OCI-LY1 (cell line): ENCODE results near the gene ANAPC2.

Experiments
- H2AFZ ChIP-seq: fragments of 200-600 bp; sonication (generic), shearing (Covaris generic); 2 replicates; pipeline ENCODE4 v1.6.0; 2014; ENCODE audit warnings: antibody characterized with exemption, mild to moderate bottlenecking, low read length
- H3F3A ChIP-seq: fragments of 200-600 bp; sonication (generic), shearing (Covaris generic); 2 replicates; pipeline ENCODE4 v1.6.0; 2014; ENCODE audit warnings: mild to moderate bottlenecking, antibody characterized with exemption, low read length, moderate library complexity; ENCODE audit not compliant: insufficient read depth
- H3K27ac ChIP-seq: fragments of 200-600 bp; sonication (generic); 2 replicates; pipeline ENCODE4 v1.5.1; 2014; ENCODE audit warnings: low read length, mixed run types, mild to moderate bottlenecking, low read depth; ENCODE audit not compliant: poor library complexity, severe bottlenecking
- H3K27me3 ChIP-seq: fragments of 200-600 bp; sonication (generic); 2 replicates; pipeline ENCODE4 v1.6.0; 2014; ENCODE audit warnings: antibody characterized with exemption, mild to moderate bottlenecking, low read length, moderate library complexity; ENCODE audit not compliant: insufficient read depth
- H3K36me3 ChIP-seq: fragments of 200-600 bp; sonication (generic); 2 replicates; pipeline ENCODE4 v1.6.1; 2014; ENCODE audit warnings: mild to moderate bottlenecking, antibody characterized with exemption, low read length, moderate library complexity, mixed read lengths; ENCODE audit not compliant: insufficient read depth
- H3K4me1 ChIP-seq: fragments of 200-600 bp; sonication (generic); 2 replicates; pipeline ENCODE4 v1.5.1; 2014; ENCODE audit warnings: mild to moderate bottlenecking, low read length, moderate library complexity; ENCODE audit not compliant: insufficient read depth, severe bottlenecking
- H3K4me2 ChIP-seq: fragments of 200-600 bp; sonication (generic), shearing (Covaris generic); 2 replicates; pipeline ENCODE4 v1.6.1; 2014; ENCODE audit warnings: low read length
- H3K4me3 ChIP-seq: fragments of 200-600 bp; sonication (generic); 2 replicates; pipeline ENCODE4 v1.5.1; 2014; ENCODE audit warnings: low read length, low read depth, mild to moderate bottlenecking, mixed read lengths; ENCODE audit not compliant: poor library complexity, severe bottlenecking
- H3K79me2 ChIP-seq: fragments of 200-600 bp; shearing (Covaris generic); 2 replicates; pipeline ENCODE4 v1.6.1; 2016; ENCODE audit warnings: mixed run types, low read length, mixed read lengths; ENCODE audit not compliant: insufficient read depth
- H3K9ac ChIP-seq: fragments of 200-600 bp; sonication (generic), shearing (Covaris generic); 2 replicates; pipeline ENCODE4 v1.6.1; 2014; ENCODE audit warnings: mild to moderate bottlenecking, low read length, mixed read lengths
- H3K9me2 ChIP-seq: fragments of 200-600 bp; sonication (generic), shearing (Covaris generic); 2 replicates; pipeline ENCODE4 v1.6.1; 2014; ENCODE audit warnings: low read depth, mild to moderate bottlenecking, low read length, mixed read lengths
- H3K9me3 ChIP-seq: fragments of 200-600 bp; shearing (Covaris generic); 2 replicates; pipeline ENCODE4 v1.6.1; 2014; ENCODE audit warnings: low read length, mixed read lengths
- H4K20me1 ChIP-seq: fragments of 200-600 bp; sonication (generic), shearing (Covaris generic); 2 replicates; pipeline ENCODE4 v1.6.0; 2016; ENCODE audit warnings: mild to moderate bottlenecking, low read length; ENCODE audit not compliant: insufficient read depth
- EZH2 ChIP-seq: fragments of 200-600 bp; sonication (generic), shearing (Covaris generic); IDR thresholded peaks from 2 replicates; pipeline ENCODE4 v1.8.0; 2017; ENCODE audit warnings: borderline replicate concordance, mixed run types, mild to moderate bottlenecking, antibody characterized with exemption, low read length, moderate library complexity, mixed read lengths
- TF ChIP-seq, protein P1 (sequence below): fragments of 200-600 bp; sonication (generic), shearing (Covaris generic); IDR thresholded peaks from 2 replicates; pipeline ENCODE4 v1.5.1; 2017; ENCODE audit warnings: mild to moderate bottlenecking, antibody characterized with exemption, low read length, moderate library complexity, mixed read lengths

Gene ANAPC2

DNA sequence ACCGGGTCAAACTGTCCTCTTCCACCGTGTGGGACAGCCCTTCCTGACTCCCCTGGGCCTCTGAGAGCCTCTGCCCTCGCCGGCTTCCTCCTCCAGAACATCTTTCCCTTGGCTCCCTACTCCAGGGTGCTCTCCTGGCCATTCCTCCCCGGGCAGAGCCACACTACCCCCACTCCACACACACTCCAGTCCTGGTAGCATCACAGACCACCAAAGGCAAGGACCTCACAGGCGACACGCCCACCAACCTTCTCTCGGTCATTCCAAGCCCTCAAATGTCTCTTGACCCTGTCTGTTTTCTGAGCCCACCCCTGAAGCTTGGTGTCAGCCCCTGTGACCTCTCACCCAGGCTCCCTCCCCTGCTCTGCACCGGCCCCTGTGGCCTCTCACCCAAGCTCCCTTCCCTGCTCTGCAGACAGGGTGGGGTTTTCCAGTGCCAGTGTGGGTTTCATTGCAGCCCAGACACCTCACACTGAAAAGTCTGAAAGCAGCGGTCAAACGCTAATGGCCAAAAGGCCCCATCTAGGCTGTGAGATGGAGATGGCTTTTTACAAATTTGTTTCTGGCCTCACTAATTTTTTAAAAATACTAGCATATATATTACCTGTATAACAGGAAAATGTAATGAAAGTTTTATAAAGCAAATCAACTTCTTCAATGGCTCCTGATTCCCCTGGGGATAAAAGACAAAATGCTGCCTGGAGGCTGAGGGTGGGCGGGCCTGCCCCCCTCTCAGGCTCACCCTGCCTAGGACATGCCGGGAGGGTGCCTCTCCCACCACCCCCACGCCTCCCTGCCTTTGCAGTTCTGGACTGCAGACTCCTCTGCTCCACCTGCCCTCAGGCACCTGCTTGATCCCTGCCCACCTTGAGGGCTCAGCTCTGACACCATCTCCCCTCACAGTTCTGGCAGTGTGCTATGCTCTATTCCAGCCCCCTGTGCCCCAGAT is 29.0 kb downstream of the ANAPC2 start:
- peaks cover 23% of the 10 kb centered on the region for H3K27me3 ChIP-seq
- H3K9me2 ChIP-seq, result no peaks in the 10 kb centered on the region
- no peak overlapping the region for H2AFZ ChIP-seq
- H4K20me1 ChIP-seq, result no peaks in the 10 kb centered on the region
- no peak overlapping the region for H3K4me2 ChIP-seq
- H3K9ac ChIP-seq, result no peak overlapping the region
- H3K4me1 ChIP-seq, result peaks cover 7% of the 10 kb centered on the region
- H3F3A ChIP-seq, result no peaks in the 10 kb centered on the region
- H3K27ac ChIP-seq, result no peak overlapping the region
- H3K36me3 ChIP-seq, result no peaks in the 10 kb centered on the region
- H3K4me3 ChIP-seq, result no peak overlapping the region
- TF ChIP-seq, protein P1, sequence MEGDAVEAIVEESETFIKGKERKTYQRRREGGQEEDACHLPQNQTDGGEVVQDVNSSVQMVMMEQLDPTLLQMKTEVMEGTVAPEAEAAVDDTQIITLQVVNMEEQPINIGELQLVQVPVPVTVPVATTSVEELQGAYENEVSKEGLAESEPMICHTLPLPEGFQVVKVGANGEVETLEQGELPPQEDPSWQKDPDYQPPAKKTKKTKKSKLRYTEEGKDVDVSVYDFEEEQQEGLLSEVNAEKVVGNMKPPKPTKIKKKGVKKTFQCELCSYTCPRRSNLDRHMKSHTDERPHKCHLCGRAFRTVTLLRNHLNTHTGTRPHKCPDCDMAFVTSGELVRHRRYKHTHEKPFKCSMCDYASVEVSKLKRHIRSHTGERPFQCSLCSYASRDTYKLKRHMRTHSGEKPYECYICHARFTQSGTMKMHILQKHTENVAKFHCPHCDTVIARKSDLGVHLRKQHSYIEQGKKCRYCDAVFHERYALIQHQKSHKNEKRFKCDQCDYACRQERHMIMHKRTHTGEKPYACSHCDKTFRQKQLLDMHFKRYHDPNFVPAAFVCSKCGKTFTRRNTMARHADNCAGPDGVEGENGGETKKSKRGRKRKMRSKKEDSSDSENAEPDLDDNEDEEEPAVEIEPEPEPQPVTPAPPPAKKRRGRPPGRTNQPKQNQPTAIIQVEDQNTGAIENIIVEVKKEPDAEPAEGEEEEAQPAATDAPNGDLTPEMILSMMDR, result no peak
- no peak for TF ChIP-seq EZH2
- no peaks in the 10 kb centered on the region for H3K79me2 ChIP-seq
- no peaks in the 10 kb centered on the region for H3K9me3 ChIP-seq

DNA sequence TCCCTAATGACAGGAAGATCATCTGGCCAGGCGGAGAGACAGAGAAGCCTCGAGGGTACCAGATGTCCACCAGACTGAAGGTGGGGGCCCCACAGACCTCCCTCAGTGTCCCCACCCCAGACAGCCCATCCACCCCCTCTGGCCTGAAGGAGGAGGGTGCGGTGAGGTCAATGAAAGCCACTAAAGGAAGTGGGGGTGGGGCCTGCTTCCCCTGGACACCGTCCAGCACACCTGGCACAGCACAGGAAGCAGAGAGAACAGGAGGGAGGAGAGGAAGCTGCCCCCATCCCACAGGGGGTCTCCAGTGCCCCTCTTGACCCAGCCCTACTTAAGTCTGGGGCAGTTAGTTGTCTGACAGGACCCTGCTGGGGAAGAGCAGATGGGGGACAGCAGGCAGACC is 29.7 kb downstream of the ANAPC2 start:
- peaks cover 23% of the 10 kb centered on the region for H3K27me3 ChIP-seq
- H4K20me1 ChIP-seq, result no peaks in the 10 kb centered on the region
- no peaks in the 10 kb centered on the region for H3K9me2 ChIP-seq
- no peak overlapping the region for H3K9ac ChIP-seq
- H3K27ac ChIP-seq, result no peak overlapping the region
- no peaks in the 10 kb centered on the region for H3K9me3 ChIP-seq
- no peaks in the 10 kb centered on the region for H3F3A ChIP-seq
- no peaks in the 10 kb centered on the region for H3K79me2 ChIP-seq
- H3K36me3 ChIP-seq, result no peaks in the 10 kb centered on the region
- no peak overlapping the region for H2AFZ ChIP-seq
- H3K4me3 ChIP-seq, result no peak overlapping the region
- H3K4me1 ChIP-seq, result peaks cover 7% of the 10 kb centered on the region
- H3K4me2 ChIP-seq, result no peak overlapping the region
- TF ChIP-seq, protein P1, result no peak
- no peak for TF ChIP-seq EZH2

DNA sequence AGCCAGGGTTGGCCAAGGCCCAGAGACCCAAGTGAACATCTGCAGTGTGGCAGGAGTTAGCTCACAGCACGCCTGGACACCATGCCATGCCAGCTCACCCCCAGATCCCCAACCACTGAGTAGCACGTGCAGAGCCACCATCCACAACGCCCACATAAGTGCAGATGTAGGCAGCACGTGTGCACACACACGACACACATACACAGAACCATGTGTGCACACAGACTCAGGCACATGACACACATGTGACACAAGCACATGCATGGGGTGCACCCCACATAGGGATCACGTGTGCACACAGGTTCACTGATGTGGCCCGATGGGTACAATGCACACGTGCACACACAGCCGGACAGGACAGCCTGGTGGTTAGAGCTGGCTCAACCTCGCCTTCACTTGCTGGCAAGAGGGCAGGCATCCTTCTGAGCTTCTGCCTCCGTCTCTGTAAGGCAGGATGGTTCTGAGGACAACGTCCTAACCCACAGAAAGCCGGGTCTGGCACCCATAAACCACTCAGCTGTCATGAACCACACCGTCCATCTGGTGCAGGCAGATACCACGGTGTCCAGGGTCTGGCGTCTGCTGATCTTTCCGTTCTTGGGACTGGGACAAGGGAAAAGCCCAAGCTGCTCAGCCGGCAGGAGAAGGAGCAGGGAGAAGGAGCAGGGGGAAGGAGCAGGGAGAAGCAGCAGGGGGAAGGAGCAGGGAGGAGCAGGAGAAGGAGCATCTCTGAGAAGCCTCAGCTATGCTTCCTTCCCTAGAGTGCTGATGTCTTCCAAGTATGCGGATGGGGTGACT is 30.5 kb downstream of the ANAPC2 start:
- H3K9me3 ChIP-seq, result no peaks in the 10 kb centered on the region
- TF ChIP-seq, protein P1, result no peak
- no peak for TF ChIP-seq EZH2
- H3K9ac ChIP-seq, result no peak overlapping the region
- no peaks in the 10 kb centered on the region for H3K36me3 ChIP-seq
- H3K4me1 ChIP-seq, result peaks cover 7% of the 10 kb centered on the region
- no peak overlapping the region for H3K4me3 ChIP-seq
- H4K20me1 ChIP-seq, result no peaks in the 10 kb centered on the region
- no peaks in the 10 kb centered on the region for H3K79me2 ChIP-seq
- no peaks in the 10 kb centered on the region for H3F3A ChIP-seq
- no peak overlapping the region for H2AFZ ChIP-seq
- peaks cover 23% of the 10 kb centered on the region for H3K27me3 ChIP-seq
- H3K4me2 ChIP-seq, result no peak overlapping the region
- H3K9me2 ChIP-seq, result no peaks in the 10 kb centered on the region
- no peak overlapping the region for H3K27ac ChIP-seq
